ENCODE data around the gene UBE4A. TPM values are rescaled to one million over a fixed set of nuclear protein-coding genes. Genes with fewer than 3 reads are reported as not detected.

UBE4A gene
- total RNA-seq, 1 experiment from 2014 or later, result 106 TPM

DNA sequence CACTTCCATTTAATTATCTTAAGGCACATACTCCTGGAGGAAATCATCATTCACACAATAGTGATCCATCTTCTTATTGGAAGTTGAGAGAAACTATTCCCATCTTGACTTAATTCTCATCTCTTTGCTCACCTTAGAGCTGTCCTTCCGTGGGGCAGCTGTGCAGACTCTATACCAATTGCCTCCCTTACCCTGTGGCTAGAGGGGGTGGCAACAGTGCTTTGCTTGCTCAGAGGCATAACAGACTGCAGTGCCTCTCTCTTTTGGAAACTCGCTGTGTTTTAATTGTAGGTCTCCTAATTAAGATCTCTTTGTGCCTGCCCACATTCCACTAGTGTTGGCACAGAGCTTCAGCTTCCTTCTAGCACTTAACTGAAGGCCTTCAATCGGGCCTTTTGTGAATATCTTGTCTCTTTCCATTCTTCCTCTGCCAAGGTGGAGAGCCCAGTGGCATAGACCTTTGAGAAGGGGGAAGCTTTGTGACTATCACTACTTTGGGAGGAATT is 82.4 kb downstream of the UBE4A start:
- no TSS peak for BruUV-seq (replicated peaks)
- H3K4me1 ChIP-seq, result peaks cover 19% of the 10 kb centered on the region

DNA sequence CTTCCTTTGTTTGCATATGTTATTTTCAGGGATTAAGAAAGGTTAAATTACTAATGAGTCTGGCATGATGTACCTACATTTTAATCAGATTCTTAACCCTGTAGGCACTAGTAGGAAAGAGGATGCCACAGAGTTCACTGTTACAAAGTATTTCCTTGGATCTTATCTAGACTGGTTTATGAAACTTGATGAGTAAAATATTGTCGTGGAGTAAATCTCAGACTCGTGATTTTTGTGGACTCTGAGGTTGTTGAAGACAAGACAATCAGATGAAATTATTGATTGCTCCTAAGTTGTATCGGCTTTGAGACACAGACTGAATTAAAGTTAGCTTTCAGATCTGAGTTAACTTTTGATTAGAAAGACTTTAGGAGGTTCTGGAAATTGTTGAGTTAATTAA is 82.9 kb downstream of the UBE4A start:
- no peak overlapping the region for H3K27ac Mint-ChIP-seq (ENCODE audit: unreplicated experiment)
- peaks cover 37% of the 10 kb centered on the region for H3K36me3 Mint-ChIP-seq (ENCODE audit: insufficient read depth, unreplicated experiment)
- no peaks in the 10 kb centered on the region for H3K27me3 Mint-ChIP-seq (ENCODE audit: insufficient read depth, unreplicated experiment)
- POLR2A ChIA-PET, result no interaction called here
- intact Hi-C loops (cut with micrococcal nuclease; ENCODE audit: unreplicated experiment), result no loop called here
- H3K4me3 ChIP-seq (ENCODE audit: low read depth, low read length), result no peak overlapping the region
- DNase-seq, result no peak
- TF ChIP-seq, protein P1, sequence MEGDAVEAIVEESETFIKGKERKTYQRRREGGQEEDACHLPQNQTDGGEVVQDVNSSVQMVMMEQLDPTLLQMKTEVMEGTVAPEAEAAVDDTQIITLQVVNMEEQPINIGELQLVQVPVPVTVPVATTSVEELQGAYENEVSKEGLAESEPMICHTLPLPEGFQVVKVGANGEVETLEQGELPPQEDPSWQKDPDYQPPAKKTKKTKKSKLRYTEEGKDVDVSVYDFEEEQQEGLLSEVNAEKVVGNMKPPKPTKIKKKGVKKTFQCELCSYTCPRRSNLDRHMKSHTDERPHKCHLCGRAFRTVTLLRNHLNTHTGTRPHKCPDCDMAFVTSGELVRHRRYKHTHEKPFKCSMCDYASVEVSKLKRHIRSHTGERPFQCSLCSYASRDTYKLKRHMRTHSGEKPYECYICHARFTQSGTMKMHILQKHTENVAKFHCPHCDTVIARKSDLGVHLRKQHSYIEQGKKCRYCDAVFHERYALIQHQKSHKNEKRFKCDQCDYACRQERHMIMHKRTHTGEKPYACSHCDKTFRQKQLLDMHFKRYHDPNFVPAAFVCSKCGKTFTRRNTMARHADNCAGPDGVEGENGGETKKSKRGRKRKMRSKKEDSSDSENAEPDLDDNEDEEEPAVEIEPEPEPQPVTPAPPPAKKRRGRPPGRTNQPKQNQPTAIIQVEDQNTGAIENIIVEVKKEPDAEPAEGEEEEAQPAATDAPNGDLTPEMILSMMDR (IDR thresholded peaks at IDR 0.05; ENCODE audit: insufficient read depth in 1 of 2, low read depth in 1 of 2, low read length in 1 of 2, severe bottlenecking in 1 of 2, unreplicated experiment in 1 of 2), result no peak
- H3K36me3 ChIP-seq (ENCODE audit: control insufficient read depth, insufficient read depth, low read length), result no peaks in the 10 kb centered on the region
- no peak overlapping the region for H3K4me3 Mint-ChIP-seq (ENCODE audit: unreplicated experiment)
- H3K4me1 ChIP-seq, result peaks cover 19% of the 10 kb centered on the region
- no peaks in the 10 kb centered on the region for H3K9me3 Mint-ChIP-seq (ENCODE audit: unreplicated experiment)
- H3K27me3 ChIP-seq (replicated peaks; ENCODE audit: control insufficient read depth, insufficient read depth, low read length), result no peaks in the 10 kb centered on the region
- CTCF ChIA-PET, result no interaction called here
- H3K4me1 Mint-ChIP-seq (ENCODE audit: low read depth, unreplicated experiment), result peaks cover 42% of the 10 kb centered on the region
- BruUV-seq (replicated peaks), result no TSS peak
- H3K9me3 ChIP-seq, result no peaks in the 10 kb centered on the region

More for the DNA sequence above, 82.4 kb downstream of the UBE4A start:
- no peak for DNase-seq
- Mint-ChIP-seq H3K9me3 (ENCODE audit: unreplicated experiment) (no peaks in the 10 kb centered on the region), H3K27me3 (ENCODE audit: insufficient read depth, unreplicated experiment) (no peaks in the 10 kb centered on the region), H3K27ac (ENCODE audit: unreplicated experiment) (no peak overlapping the region), H3K36me3 (ENCODE audit: insufficient read depth, unreplicated experiment) (peaks cover 36% of the 10 kb centered on the region), H3K4me3 (ENCODE audit: unreplicated experiment) (no peak overlapping the region), H3K4me1 (ENCODE audit: low read depth, unreplicated experiment) (peaks cover 43% of the 10 kb centered on the region)
- ChIA-PET POLR2A (no interaction called here), CTCF (no interaction called here)
- H3K27me3 ChIP-seq (replicated peaks; ENCODE audit: control insufficient read depth, insufficient read depth, low read length), result no peaks in the 10 kb centered on the region
- intact Hi-C loops (cut with micrococcal nuclease; ENCODE audit: unreplicated experiment), result no loop called here
- no peaks in the 10 kb centered on the region for H3K36me3 ChIP-seq (ENCODE audit: control insufficient read depth, insufficient read depth, low read length)
- no peaks in the 10 kb centered on the region for H3K9me3 ChIP-seq
- H3K4me3 ChIP-seq (ENCODE audit: low read depth, low read length), result no peak overlapping the region
- TF ChIP-seq, protein P1 (IDR thresholded peaks at IDR 0.05; ENCODE audit: insufficient read depth in 1 of 2, low read depth in 1 of 2, low read length in 1 of 2, severe bottlenecking in 1 of 2, unreplicated experiment in 1 of 2), result no peak

DNA sequence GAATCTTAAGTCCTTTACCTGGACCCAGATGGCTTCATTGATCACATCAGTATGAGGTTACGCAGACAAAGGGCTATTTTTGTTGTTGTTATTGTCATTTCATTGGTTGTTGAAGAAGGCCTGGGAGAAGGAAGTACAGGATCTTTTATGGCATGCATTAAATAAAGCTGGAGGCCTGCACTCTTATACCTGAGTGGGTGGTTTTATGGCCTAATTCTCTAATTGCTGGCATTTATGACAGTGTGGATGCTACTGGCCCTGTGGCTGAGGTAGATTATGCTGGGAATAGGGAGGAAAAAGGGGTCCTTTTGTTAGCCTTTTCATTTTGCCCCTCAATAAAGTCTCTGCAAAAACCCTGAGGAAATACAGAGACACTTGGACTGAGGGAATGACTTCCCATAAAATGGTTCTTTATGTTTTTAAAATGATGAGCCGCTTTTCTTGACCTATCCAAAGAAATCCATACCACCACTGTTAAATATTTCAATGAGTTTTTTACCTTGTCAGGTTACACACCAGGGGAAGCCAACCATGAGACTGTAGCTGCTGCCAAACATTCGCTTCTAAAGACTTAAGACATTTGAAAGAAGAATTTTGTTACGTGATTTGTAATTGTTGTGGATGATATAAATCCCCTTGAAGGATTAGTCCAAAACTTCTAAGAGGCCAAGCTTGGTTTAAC is 83.6 kb downstream of the UBE4A start:
- no peak overlapping the region for H3K4me3 Mint-ChIP-seq (ENCODE audit: unreplicated experiment)

More for the DNA sequence above, 83.6 kb downstream of the UBE4A start:
- H3K36me3 Mint-ChIP-seq (ENCODE audit: insufficient read depth, unreplicated experiment), result peaks cover 36% of the 10 kb centered on the region
- no peaks in the 10 kb centered on the region for H3K9me3 ChIP-seq
- BruUV-seq (replicated peaks), result no TSS peak
- no peak for DNase-seq
- no peaks in the 10 kb centered on the region for H3K9me3 Mint-ChIP-seq (ENCODE audit: unreplicated experiment)
- H3K4me1 Mint-ChIP-seq (ENCODE audit: low read depth, unreplicated experiment), result peaks cover 34% of the 10 kb centered on the region
- no peak overlapping the region for H3K4me3 ChIP-seq (ENCODE audit: low read depth, low read length)
- H3K27ac Mint-ChIP-seq (ENCODE audit: unreplicated experiment), result no peak overlapping the region
- no peaks in the 10 kb centered on the region for H3K36me3 ChIP-seq (ENCODE audit: control insufficient read depth, insufficient read depth, low read length)
- TF ChIP-seq, protein P1 (IDR thresholded peaks at IDR 0.05; ENCODE audit: insufficient read depth in 1 of 2, low read depth in 1 of 2, low read length in 1 of 2, severe bottlenecking in 1 of 2, unreplicated experiment in 1 of 2), result no peak
- ChIA-PET CTCF (no interaction called here), POLR2A (no interaction called here)
- H3K27me3 Mint-ChIP-seq (ENCODE audit: insufficient read depth, unreplicated experiment), result no peaks in the 10 kb centered on the region
- peaks cover 14% of the 10 kb centered on the region for H3K4me1 ChIP-seq
- no peaks in the 10 kb centered on the region for H3K27me3 ChIP-seq (replicated peaks; ENCODE audit: control insufficient read depth, insufficient read depth, low read length)
- intact Hi-C loops (cut with micrococcal nuclease; ENCODE audit: unreplicated experiment), result no loop called here

Measured in Caco-2 (cell line).